GM19397 (cell line): ENCODE measurements around the gene ABCA5.
"Not testable (repeated sequence)": the region's sequence is repeated elsewhere in the genome, so short reads cannot be mapped to it uniquely, and the experiment has no call there.

Experiments used
- ATAC-seq: cut with Tn5 transposase; IDR thresholded peaks from one replicate; pipeline ENCODE4 v1.9.1; 2021; ENCODE audit warnings: mild to moderate bottlenecking, moderate library complexity; ENCODE audit not compliant: unreplicated experiment

The ABCA5 gene

DNA sequence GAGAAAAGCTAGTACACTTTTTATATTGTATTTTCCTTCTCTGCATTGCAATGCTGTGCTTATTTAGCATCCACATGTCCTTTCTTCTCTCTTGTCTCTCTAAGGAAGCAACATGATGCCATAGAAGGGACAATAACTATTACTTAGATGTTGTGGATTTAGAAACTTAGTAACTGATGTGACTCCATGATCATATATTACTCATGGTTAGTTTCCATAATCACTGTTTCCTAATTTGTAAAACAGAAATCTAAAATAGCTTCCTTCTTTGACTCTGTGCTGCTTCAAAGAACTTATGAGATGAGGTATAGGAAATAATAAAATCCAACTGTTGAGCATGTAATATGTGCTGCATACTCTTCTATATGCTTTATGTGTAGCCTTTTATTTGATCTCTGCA lies 6.6 kb upstream of the ABCA5 start:
- ATAC-seq = no peak

GRCh38 chr17:69331756-69332155 lies 4.8 kb upstream of the ABCA5 start:
- no peak for ATAC-seq

DNA sequence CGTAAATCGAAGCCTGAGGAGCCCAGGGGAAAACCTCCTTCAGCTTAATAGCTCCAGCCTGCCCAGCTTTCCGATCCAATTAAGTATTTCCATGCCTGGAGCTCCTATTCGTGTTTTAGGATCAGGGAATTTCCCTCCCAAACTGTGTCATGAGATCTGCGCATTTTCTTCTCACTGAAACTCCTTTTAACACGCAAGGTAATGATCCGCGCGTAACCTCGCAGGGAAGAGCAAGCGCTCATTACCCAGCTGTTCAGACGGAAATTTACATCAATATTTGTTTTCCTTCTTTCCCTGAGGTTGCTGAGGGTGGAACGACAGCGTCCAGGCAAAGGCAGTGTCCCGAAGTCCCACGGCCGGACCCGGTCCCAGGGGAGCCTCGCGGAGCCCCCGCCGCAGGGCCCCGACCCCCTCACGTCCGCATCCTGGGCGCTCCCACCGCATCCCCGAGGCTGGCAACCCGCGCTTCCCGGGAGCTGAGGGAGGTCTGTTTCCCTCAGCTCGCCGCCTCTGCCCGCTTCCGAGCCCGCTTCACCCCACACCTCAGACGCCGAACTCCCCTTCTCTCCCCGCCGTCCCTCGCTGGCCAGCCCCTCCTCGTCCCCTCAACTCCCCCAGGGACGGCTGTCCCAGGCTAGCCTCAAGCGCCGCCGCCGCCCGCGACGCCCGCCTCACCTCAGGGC lies 415 bp downstream of the ABCA5 start:
- ATAC-seq = no peak

GRCh38 chr17:69325518-69326376 lies 1.2 kb downstream of the ABCA5 start:
- ATAC-seq = no peak

DNA sequence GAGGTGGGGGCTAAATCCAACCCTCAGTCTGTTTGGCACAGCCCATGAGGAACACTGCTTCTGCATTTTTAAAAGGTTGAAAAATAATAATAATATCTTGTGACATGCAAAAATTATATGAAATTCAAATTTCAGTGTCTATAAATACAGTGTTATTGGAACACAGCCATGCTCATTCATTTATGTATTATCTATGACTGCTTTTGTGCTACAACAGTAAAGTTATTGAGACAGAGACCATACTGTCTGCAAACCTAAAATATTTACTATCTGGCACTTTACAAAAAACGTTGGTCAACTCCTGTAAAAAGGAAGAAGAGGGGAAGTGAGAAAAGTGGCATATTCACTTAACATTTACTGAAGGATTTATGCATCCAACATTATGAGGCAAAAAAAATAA lies 3.1 kb downstream of the ABCA5 start:
- ATAC-seq = no peak

GRCh38 chr17:69320908-69321238 lies 6.1 kb downstream of the ABCA5 start:
- no peak for ATAC-seq

- no peak for ATAC-seq
These were observed 6.6 kb downstream of the ABCA5 start for GRCh38 chr17:69320210-69320907.

GRCh38 chr17:69317625-69318024 lies 9.3 kb downstream of the ABCA5 start:
- ATAC-seq = no peak

- ATAC-seq = no peak
These were observed 12.5 kb downstream of the ABCA5 start for GRCh38 chr17:69314246-69315065.

GRCh38 chr17:69305177-69305576 lies 21.8 kb downstream of the ABCA5 start:
- ATAC-seq = no peak

DNA sequence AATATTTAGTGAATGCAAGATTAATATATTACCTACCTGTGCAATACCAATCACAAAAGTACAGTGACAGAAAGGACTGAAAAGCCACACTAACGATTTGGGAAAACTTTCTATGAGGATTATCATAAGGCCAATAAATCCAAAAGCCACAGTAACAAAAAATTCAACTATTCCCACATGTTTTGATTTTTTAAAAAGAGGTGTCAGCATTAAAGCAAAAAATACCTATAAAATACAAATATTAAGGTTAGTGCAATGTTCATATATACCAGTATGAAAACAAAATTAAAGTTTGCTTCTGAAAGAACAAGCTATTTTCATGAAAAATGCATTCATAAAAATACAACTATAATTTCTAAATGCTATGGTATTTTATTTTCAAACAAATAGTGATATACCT lies 24.3 kb downstream of the ABCA5 start:
- no peak for ATAC-seq

DNA sequence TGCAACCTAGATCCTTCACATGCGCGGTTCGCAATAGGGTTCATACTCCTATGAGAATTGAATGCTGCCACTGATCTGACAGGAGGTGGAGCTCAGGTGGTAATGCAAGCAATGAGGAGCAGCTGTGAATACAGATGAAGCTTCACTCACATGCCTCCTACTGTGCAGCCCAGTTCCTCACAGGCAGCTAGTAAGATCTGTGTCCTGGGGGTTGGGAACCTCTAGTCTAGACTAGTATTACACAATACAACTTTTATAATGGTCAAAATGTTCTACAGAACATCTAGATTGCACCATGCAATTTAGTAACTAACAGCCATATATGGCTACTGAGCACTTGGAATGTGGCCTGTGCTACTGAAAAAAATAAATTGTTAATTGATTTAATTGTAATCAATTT lies 26.7 kb downstream of the ABCA5 start:
- no peak for ATAC-seq

DNA sequence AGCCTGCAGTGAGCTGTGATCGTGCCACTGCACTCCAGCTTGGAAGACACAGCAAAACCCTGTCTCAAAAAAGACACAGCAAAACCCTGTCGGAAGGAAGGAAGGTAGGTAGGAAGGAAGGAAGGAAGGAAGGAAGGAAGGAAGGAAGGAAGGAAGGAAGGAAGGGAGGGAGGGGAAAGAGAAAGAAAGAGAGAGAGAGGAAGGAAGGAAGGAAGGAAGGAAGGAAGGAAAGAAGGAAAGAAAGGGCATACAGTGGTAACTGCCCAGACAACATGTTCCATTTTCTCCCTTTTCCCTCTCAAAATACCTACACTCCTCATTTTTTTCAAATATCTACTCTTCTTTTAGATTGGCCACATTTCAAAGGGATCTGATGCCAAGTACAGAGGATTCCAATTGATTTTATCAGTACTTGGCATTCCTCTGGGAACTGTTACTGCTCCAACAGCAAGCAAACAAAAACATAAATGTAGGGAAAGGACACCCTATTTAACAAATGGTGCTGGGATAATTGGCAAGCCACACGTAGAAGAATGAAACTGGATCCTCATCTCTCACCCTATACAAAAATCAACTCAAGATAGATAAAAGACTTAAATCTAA lies 28.7 kb downstream of the ABCA5 start:
- not testable (repeated sequence) for ATAC-seq

DNA sequence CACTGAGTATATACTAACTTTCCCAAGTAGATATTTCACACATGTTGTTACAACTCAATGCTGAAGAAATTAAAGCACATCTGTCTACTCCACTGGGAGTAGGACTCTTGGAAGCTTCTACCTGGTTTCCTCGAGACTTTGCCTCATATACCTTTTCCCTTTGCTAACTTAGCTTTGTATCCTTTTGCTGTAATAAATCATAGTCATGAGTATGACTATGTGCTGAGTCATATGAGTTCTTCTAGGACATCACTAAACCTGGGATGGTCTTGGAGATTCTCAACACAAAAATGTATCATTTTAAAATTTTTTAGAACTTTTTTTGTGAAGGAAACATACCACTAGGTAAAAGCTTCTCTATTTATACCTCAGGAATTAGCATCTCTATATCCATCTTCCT lies 39.8 kb downstream of the ABCA5 start:
- no peak for ATAC-seq

- ATAC-seq = no peak
These were observed 40.7 kb downstream of the ABCA5 start for GRCh38 chr17:69286257-69286656.

GRCh38 chr17:69284646-69285045 lies 42.3 kb downstream of the ABCA5 start:
- ATAC-seq = no peak

GRCh38 chr17:69282002-69282401 lies 44.9 kb downstream of the ABCA5 start:
- ATAC-seq = no peak

GRCh38 chr17:69276279-69276678 lies 50.7 kb downstream of the ABCA5 start:
- ATAC-seq = not testable (repeated sequence)

DNA sequence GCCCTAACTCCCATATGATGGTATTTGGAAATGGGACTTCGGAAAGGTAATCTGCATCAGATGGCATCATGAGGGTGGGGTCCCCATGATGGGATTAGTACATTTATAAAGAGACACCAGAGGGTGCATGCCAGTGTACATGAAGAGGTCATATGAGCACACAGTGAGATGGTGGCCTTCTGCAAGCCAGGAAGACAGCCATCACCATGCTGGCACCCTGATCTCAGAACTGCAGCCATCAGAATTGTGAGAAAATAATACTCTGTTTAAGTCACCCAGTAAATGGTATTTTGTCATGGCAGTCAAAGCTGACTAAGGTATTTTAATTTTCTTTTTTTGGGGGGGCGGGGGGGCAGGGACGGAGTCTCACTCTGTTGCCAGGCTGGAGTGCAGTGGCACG lies 51.2 kb downstream of the ABCA5 start:
- no peak for ATAC-seq

GRCh38 chr17:69271023-69271422 lies 55.9 kb downstream of the ABCA5 start:
- no peak for ATAC-seq
